ENCODE measurements around the gene BOD1L1. TPM values are rescaled to one million over a fixed set of nuclear protein-coding genes. Genes with fewer than 3 reads are reported as not detected.

BOD1L1 gene
- total and polyA plus RNA-seq, 2 of the 8 experiments (the other 6 are each of a cell fraction or from before 2014, with no cell fraction given), result 6.8 to 39.3 TPM

GRCh38 chr4:13605330-13605729, 22.2 kb downstream of the BOD1L1 start:
- Histone ChIP-seq H3K4ac (replicated peaks; ENCODE audit: insufficient read length, low read depth, low read length) (no peak overlapping the region), H3K9ac (replicated peaks in 1 of 4; ENCODE audit: extremely low read depth in 1 of 4, low read depth in 3 of 4, low read length in 3 of 4) (no peak overlapping the region), H4K8ac (ENCODE audit: extremely low read depth, insufficient read depth, low read length) (no peak overlapping the region), H3K4me2 (ENCODE audit: insufficient read depth in 1 of 2, low read depth in 2 of 2, low read length in 2 of 2) (no peak overlapping the region), H4K20me1 (replicated peaks in 1 of 2; ENCODE audit: control insufficient read depth in 1 of 2, insufficient read depth in 2 of 2, low read length in 2 of 2) (no peaks in the 10 kb centered on the region), H3K14ac (ENCODE audit: insufficient read length) (no peak overlapping the region), H3K36me3 (ENCODE audit: control insufficient read depth in 2 of 4, insufficient read depth in 4 of 4, low read length in 3 of 4) (peaks cover 14 to 70% (median 49%) of the 10 kb centered on the region in 4 experiments), H3K9me3 (ENCODE audit: insufficient read depth in 2 of 2, low read depth in 1 of 2, low read length in 1 of 2) (no peaks in the 10 kb centered on the region), H3K4me1 (replicated peaks in 1 of 4; ENCODE audit: control insufficient read depth in 3 of 4, insufficient read depth in 4 of 4, low read length in 3 of 4) (no peaks in the 10 kb centered on the region), H2AK5ac (ENCODE audit: low read depth, low read length) (no peak overlapping the region), H2BK20ac (ENCODE audit: low read length) (no peak overlapping the region), H2BK15ac (ENCODE audit: low read length) (no peak overlapping the region), H4K5ac (ENCODE audit: insufficient read length, low read depth, low read length) (no peak overlapping the region), H3K4me3 (ENCODE audit: extremely low read depth in 1 of 4, insufficient read depth in 2 of 4, low read depth in 3 of 4, low read length in 4 of 4) (no peak overlapping the region), H2BK12ac (ENCODE audit: low read depth, low read length) (no peak overlapping the region), H2BK120ac (replicated peaks; ENCODE audit: low read depth, low read length) (no peak overlapping the region), H4K91ac (replicated peaks; ENCODE audit: insufficient read length, low read length) (no peak overlapping the region), H3K79me1 (ENCODE audit: low read depth, low read length) (no peaks in the 10 kb centered on the region), H3K56ac (replicated peaks; ENCODE audit: insufficient read length, low read depth, low read length) (no peak overlapping the region), H3K23ac (ENCODE audit: insufficient read length) (no peak overlapping the region), H3K18ac (ENCODE audit: extremely low read depth, low read length) (no peak overlapping the region), H2BK5ac (ENCODE audit: low read depth, low read length) (no peak overlapping the region), H3K27me3 (replicated peaks in 1 of 4; ENCODE audit: control insufficient read depth in 3 of 4, extremely low read depth in 1 of 4, insufficient read depth in 3 of 4, low read length in 3 of 4) (no peaks in the 10 kb centered on the region), H3K23me2 (ENCODE audit: low read depth, low read length) (no peaks in the 10 kb centered on the region), H3K79me2 (ENCODE audit: control insufficient read depth in 1 of 2, insufficient read depth in 2 of 2, low read length in 2 of 2) (no peaks in the 10 kb centered on the region), H2AFZ (ENCODE audit: low read length) (no peak overlapping the region), H3K27ac (ENCODE audit: low read depth, low read length) (no peak overlapping the region)
- FAIRE-seq (no peak), DNase-seq (ENCODE audit: low read depth in 1 of 2, low spot score in 2 of 2) (no peak)
- WGBS, 2 experiments (ENCODE audit: extremely low coverage in 1 of 2, insufficient coverage in 1 of 2, insufficient read length in 1 of 2, insufficient replicate concordance in 2 of 2, low coverage in 1 of 2, low lambda C conversion rate in 2 of 2, missing lambda C conversion rate in 1 of 2), result 87% methylated on average over 1 of the region's 1 CpG; no CpG with 5 or more reads in 1 of the 2 experiments
- POLR2A ChIA-PET (ENCODE audit: partially characterized antibody), result no interaction called here
- TF ChIP-seq EP300 (IDR thresholded peaks at IDR 0.05; ENCODE audit: borderline replicate concordance in 1 of 2, low read depth in 2 of 2, low read length in 2 of 2), result no peak
- TF ChIP-seq KDM1A (IDR thresholded peaks at IDR 0.05; ENCODE audit: borderline replicate concordance, low read length), result no peak
- no peak for TF ChIP-seq RBBP5 (IDR thresholded peaks at IDR 0.05; ENCODE audit: borderline replicate concordance, low read depth, low read length)
- TF ChIP-seq NRF1 (IDR thresholded peaks at IDR 0.05; ENCODE audit: low read depth, low read length), result no peak
- TF ChIP-seq POU5F1 (IDR thresholded peaks at IDR 0.05; ENCODE audit: low read depth, low read length), result no peak
- TF ChIP-seq SIN3A (conservative IDR thresholded peaks at IDR 0.05 in 1 of 2, IDR thresholded peaks at IDR 0.05 in 1 of 2; ENCODE audit: low read depth in 1 of 2, low read length in 2 of 2), result no peak
- no peak for TF ChIP-seq SRF (IDR thresholded peaks at IDR 0.05; ENCODE audit: low read depth, low read length)
- TF ChIP-seq MAFK (IDR thresholded peaks at IDR 0.05; ENCODE audit: low read depth, low read length), result no peak
- no peak for TF ChIP-seq ATF3 (IDR thresholded peaks at IDR 0.05; ENCODE audit: insufficient read depth, low read depth, low read length)
- no peak for TF ChIP-seq RXRA (IDR thresholded peaks at IDR 0.05; ENCODE audit: insufficient read depth, low read depth, low read length)
- TF ChIP-seq EZH2 (IDR thresholded peaks at IDR 0.05; ENCODE audit: low read depth, low read length, severe bottlenecking), result no peak
- CTCF ChIA-PET (ENCODE audit: partially characterized antibody), result interaction anchor here (1.4 to 1.8 kb wide), 3 partner anchors 10 to 49 kb away, joined by 3 to 6 read pairs (median 4); no protein-coding TSS in a partner anchor

All from H1 (cell line).